GM21528 (cell line): Measurements from ENCODE around the gene SCNN1A.

Experiments used
- ATAC-seq: cut with Tn5 transposase; IDR thresholded peaks from one replicate; pipeline ENCODE4 v1.9.1; 2021; ENCODE audit warnings: mild to moderate bottlenecking, moderate library complexity; ENCODE audit not compliant: unreplicated experiment, low FRiP score

SCNN1A gene

DNA sequence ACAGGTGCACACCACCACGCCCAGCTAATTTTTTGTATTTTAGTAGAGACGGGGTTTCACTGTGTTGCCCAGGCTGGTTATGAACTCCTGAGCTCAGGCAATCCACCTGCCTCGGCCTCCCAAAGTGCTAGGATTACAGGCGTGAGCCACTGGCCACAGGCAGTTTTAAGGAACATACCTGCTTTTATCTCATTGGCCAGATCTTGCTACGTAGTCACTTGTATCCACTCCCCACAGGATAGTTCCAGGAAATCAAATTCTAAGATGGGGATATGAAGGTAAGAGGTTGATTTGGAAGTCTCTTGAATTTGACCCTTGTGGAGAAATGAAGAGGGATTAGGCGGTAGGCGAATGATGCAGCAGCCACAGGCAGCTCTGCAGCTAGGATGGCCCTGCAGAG is 73.6 kb downstream of the SCNN1A start:
- no peak for ATAC-seq

DNA sequence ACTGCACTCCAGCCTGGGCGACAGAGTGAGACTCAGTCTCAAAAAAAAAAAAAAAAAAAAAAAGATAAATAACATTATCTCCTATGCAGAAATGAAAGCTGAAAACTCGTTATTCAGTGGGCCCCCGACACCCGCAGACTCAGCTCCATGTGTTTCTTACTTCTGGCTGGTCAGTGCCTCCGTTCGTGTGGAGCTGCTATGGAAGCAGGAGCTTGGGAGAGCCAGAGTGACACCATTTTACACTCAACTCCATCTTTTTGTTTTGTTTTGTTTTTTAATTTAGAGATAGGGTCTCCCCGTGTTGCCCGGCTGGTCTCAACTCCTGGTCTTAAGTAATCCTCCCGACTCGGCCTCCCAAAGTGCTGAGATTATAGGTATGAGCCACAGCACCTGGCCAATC is 78.2 kb downstream of the SCNN1A start:
- ATAC-seq = no peak
